Skeletal muscle tissue (tissue), 4 donors: ENCODE results near the gene IDH3G. TPM values are rescaled to one million over a fixed set of nuclear protein-coding genes. Genes with fewer than 3 reads are reported as not detected.

ENCODE experiments used
- H3K27ac ChIP-seq: one replicate; pipeline ENCODE4 v1.7.0; 2013; ENCODE audit warnings: mild to moderate bottlenecking, low read depth, low read length, inconsistent platforms
- H3K27me3 ChIP-seq, 3 donors: one replicate each; pipeline ENCODE4 v1.7.0; 2013; ENCODE audit warnings: low read length in 3 of 3; ENCODE audit not compliant: control insufficient read depth in 3 of 3, insufficient read depth in 3 of 3
- H3K36me3 ChIP-seq, 3 donors: one replicate each; pipeline ENCODE4 v1.7.0; 2013; ENCODE audit warnings: low read length in 3 of 3; ENCODE audit not compliant: control insufficient read depth in 3 of 3, insufficient read depth in 3 of 3
- H3K4me1 ChIP-seq, 3 donors: one replicate each; pipeline ENCODE4 v1.7.0; 2013; ENCODE audit warnings: low read length in 3 of 3, mild to moderate bottlenecking in 3 of 3; ENCODE audit not compliant: control insufficient read depth in 3 of 3, insufficient read depth in 3 of 3
- H3K4me3 ChIP-seq, 3 donors: one replicate each; pipeline ENCODE4 v1.7.0; 2013; ENCODE audit warnings: low read length in 3 of 3
- H3K9ac ChIP-seq, 3 donors: one replicate each; pipeline ENCODE4 v1.7.0; 2013; ENCODE audit warnings: low read length in 3 of 3, mild to moderate bottlenecking in 3 of 3, moderate library complexity in 2 of 3, low read depth in 1 of 3
- H3K9me3 ChIP-seq, 3 donors: one replicate each; pipeline ENCODE4 v1.7.0; 2013; ENCODE audit warnings: low read length in 3 of 3; ENCODE audit not compliant: control insufficient read depth in 3 of 3
- total RNA-seq: library from RNA; depleted of rRNA; stranded (reverse); fragments of >200 nt; gene quantifications from one replicate; pipeline ENCODE4 v1.2.3, GENCODE V29; 2014
- donor health status: Osteomylitis.

IDH3G gene
- total RNA-seq, 1 donor from 2014 or later, result 25.1 TPM

DNA sequence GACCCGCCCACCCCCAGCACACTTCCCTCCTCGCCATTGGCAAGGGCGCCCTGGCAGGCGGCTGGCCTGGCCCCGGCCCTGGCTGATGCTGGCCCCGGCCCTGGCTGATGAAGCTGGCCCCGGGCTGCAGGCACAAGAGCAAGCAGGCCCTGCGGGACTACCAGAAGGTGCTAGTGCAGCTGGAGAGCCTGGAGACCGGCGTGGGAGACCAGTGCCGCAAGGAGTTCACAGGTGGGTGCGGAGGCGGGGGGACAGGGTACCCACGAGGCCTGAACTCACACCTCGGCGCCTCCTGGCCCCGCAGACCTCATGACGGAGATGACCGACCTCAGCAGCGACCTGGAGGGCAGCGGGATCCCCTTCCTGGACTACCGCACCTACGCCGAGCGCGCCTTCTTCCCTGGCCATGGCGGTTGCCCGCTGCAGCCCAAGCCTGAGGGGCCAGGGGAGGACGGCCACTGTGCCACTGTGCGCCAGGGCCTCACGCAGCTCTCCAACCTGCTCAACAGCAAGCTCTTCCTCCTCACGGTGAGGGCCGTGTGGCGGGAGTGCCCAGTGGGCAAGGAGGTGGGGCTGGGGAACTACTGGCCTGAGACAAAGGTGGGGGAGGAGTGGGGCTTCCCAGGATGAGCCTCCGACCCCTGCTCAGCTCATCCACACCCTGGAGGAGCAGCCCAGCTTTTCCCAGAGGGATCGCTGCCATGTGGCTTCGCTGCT, 19.4 kb downstream of the IDH3G start:
- Histone ChIP-seq H3K4me1 (peaks cover 0 to 8% (median 2%) of the 10 kb centered on the region in 3 donors), H3K27me3 (peaks cover 0 to 4% (median 0%) of the 10 kb centered on the region in 3 donors), H3K9ac (no peak overlapping the region), H3K36me3 (no peaks in the 10 kb centered on the region), H3K27ac (no peak overlapping the region), H3K9me3 (no peaks in the 10 kb centered on the region), H3K4me3 (no peak overlapping the region)

DNA sequence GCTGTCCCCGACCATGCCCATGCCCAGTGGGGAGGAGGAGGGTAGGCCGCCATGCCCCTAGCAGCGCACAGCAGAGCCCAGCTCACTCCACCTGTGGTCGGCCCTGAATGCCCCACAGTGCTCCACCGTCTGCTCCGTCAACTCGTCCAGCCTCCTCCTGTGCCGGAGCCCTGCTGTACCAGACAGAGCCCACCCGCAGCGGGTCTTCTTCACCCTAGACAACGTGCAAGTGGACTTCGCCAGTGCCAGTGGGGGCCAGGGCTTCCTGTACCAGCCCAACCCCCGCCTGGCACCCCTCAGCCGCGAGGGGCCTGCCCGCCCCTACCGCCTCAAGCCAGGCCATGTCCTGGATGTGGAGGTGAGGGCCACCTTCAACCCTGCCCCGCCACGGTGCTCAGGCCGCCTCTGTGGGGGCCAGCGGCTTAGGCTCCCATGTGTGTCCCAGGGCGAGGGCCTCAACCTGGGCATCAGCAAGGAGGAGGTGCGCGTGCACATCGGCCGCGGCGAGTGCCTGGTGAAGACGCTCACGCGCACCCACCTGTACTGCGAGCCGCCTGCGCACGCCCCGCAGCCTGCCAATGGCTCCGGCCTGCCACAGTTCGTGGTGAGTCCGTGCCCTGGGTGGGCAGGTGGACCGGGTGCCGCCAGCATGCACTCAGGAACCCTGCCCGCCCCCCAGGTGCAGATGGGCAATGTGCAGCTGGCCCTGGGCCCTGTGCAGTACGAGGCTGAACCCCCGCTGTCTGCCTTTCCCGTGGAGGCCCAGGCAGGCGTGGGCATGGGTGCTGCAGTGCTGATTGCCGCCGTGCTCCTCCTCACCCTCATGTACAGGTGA, 20.2 kb downstream of the IDH3G start:
- Histone ChIP-seq H3K4me3 (no peak overlapping the region), H3K9me3 (no peaks in the 10 kb centered on the region), H3K9ac (no peak overlapping the region), H3K27ac (no peak overlapping the region), H3K4me1 (peaks cover 0 to 8% (median 2%) of the 10 kb centered on the region in 3 donors), H3K36me3 (no peaks in the 10 kb centered on the region), H3K27me3 (peaks cover 0 to 4% (median 0%) of the 10 kb centered on the region in 3 donors)

DNA sequence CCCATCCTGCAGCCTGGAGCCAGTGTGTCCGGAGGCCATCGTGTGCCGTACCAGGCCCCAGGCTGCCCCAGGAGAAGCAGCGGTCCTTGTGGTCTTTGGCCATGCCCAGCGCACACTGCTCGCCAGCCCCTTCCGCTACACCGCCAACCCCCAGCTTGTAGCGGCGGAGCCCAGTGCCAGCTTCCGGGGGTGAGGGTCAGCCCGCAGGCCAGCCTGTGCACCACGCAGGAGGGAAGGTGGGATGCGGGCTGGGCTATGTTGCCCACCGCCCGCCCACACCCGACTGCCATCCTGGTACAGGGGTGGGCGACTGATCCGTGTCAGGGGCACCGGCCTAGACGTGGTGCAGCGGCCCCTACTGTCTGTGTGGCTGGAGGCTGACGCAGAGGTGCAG, 21.0 kb downstream of the IDH3G start:
- Histone ChIP-seq H3K36me3 (no peaks in the 10 kb centered on the region), H3K27ac (no peak overlapping the region), H3K9ac (no peak overlapping the region), H3K4me1 (peaks cover 0 to under 1% (median 0%) of the 10 kb centered on the region in 3 donors), H3K9me3 (no peaks in the 10 kb centered on the region), H3K27me3 (peaks cover 0 to 4% (median 0%) of the 10 kb centered on the region in 3 donors), H3K4me3 (no peak overlapping the region)

DNA sequence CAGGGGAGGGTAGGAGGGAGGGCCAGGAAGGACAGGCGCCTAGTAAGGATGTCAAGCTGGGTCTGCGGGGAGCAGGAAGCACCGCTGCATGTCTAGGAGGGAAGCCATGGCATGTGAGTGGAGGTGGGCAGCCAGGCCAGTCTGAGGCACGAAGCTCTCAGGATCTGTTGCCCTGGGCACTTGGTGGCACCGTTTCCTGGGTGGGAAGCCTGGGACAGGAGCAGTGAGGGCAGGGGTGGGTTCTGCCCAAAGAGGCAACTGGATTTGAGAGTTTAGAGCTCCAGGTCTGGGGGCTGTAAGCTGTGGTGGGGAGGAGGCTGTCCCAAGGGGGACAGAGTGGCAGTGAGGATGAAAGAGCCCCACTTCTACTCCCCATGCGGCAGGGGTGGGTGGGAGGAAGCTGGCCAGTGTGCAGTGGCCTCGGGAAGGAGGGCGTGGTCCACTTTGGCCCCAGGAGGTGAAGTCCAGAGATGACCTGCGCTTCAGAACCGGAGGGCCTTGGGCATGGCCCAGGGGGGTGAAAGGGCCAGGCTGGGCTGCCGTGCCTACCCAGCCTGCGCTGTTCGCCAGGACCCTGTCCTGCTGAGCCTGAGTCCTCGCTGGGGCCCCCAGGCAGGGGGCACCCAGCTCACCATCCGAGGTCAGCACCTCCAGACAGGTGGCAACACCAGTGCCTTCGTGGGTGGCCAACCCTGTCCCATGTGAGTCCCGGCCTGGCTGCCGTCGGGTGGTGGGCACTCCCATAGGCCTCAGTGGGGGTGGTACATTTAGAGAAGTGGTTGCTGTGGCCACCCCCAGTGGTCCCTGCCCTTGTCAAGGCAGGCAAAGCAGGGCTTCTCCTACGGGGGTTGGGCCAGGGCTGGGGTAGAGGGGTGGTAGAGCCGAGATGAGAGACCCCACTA, 21.6 kb downstream of the IDH3G start:
- Histone ChIP-seq H3K4me1 (peaks cover 0 to 4% (median 3%) of the 10 kb centered on the region in 3 donors), H3K27ac (no peak overlapping the region), H3K36me3 (no peaks in the 10 kb centered on the region), H3K9me3 (no peaks in the 10 kb centered on the region), H3K4me3 (no peak overlapping the region), H3K9ac (no peak overlapping the region), H3K27me3 (peaks cover 0 to 4% (median 0%) of the 10 kb centered on the region in 3 donors)

DNA sequence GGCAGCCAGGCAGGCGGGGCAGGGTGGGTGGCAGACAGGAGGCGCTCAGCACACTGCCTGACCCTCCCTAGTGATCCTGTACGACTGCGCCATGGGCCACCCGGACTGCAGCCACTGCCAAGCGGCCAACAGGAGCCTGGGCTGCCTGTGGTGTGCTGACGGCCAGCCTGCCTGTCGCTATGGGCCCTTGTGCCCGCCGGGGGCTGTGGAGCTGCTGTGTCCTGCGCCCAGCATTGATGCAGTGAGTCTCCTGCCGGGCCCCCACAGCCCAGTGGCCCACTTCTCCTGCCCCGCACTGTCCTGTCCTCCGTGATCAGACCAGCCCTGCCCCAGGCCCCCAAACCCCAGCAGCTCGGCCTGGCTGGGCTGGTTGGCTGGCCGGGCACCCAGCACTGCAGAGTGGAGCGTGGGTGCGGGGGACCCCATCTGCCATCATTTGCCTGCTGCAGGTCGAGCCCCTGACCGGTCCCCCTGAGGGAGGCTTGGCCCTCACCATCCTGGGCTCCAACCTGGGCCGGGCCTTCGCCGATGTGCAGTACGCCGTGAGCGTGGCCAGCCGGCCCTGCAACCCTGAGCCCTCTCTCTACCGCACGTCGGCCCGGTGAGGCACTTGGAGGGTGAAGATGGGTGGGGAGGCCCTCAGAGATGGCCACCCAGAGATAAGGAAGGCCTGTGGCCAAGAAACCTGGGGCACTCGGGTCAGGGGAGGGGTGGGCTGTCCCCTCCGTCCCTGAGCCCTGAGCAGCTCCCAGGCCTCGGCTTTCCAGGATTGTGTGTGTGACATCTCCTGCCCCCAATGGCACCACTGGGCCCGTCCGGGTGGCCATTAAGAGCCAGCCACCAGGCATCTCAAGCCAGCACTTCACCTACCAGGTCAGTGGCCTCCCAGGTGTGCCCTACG, 22.5 kb downstream of the IDH3G start:
- H3K27ac ChIP-seq, result no peak overlapping the region
- H3K36me3 ChIP-seq, result no peaks in the 10 kb centered on the region
- peaks cover 2 to 11% (median 10%) of the 10 kb centered on the region in 3 donors for H3K4me1 ChIP-seq
- H3K27me3 ChIP-seq, result peaks cover 0 to 4% (median 0%) of the 10 kb centered on the region in 3 donors
- H3K9me3 ChIP-seq, result no peaks in the 10 kb centered on the region
- no peak overlapping the region for H3K4me3 ChIP-seq
- H3K9ac ChIP-seq, result no peak overlapping the region

DNA sequence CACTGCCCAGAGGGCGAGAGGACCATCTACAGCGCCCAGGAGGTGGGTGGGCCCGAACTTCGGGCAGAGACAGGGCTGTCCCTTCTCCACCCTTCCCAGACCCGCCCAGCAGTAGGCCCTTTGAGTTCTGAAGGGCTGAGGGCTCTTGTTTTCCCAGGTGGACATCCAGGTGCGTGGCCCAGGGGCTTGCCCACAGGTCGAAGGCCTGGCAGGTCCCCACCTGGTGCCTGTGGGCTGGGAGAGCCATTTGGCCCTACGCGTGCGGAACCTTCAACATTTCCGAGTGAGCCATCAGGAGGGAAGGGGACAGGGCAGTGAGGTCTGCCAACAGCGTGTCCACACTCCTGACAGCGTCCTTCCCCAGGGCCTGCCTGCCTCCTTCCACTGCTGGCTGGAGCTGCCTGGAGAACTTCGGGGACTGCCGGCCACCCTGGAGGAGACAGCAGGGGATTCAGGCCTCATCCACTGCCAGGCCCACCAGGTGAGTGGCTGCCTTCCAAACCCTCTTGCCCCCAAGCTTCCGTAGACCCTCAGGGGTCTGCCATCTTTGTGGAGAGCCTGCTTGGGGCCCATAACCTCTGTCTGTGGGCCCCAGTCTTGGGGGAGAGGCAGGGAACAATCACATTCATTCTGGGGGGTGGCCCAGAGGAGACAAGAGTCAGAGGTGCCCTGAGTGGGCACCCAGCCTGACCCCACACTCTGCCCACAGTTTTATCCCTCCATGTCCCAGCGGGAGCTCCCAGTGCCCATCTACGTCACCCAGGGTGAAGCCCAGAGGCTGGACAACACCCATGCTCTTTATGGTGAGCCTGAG, 23.4 kb downstream of the IDH3G start:
- H3K9ac ChIP-seq, result no peak overlapping the region
- no peak overlapping the region for H3K27ac ChIP-seq
- no peaks in the 10 kb centered on the region for H3K36me3 ChIP-seq
- peaks cover 0 to 4% (median 0%) of the 10 kb centered on the region in 3 donors for H3K27me3 ChIP-seq
- no peak overlapping the region for H3K4me3 ChIP-seq
- H3K9me3 ChIP-seq, result no peaks in the 10 kb centered on the region
- peaks cover 2 to 13% (median 10%) of the 10 kb centered on the region in 3 donors for H3K4me1 ChIP-seq

DNA sequence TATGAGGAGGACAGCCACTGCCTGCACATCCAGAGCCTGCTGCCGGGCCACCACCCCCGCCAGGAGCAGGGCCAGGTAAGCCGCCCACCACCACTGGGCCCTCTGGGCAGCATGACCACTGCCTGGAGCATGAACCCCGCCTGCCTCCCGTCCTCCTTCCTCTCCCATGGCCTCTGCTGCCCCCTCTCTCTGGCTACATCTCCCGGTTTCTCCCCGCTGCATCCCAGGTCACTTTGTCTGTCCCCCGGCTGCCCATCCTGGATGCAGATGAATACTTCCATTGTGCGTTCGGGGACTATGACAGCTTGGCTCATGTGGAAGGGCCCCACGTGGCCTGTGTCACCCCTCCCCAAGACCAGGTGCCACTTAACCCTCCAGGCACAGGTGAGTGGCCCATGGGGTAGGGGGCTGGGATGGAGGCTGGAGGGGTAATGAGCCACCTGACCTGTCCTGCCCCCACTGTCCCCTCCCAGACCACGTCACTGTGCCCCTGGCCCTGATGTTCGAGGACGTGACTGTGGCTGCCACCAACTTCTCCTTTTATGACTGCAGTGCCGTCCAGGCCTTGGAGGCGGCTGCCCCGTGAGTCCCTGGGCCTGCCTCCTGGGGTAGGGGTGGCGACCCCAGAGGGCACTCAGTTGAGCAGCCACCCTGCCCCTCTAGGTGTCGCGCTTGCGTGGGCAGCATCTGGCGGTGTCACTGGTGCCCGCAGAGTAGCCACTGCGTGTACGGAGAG, 24.1 kb downstream of the IDH3G start:
- Histone ChIP-seq H3K4me1 (peaks cover 2 to 13% (median 10%) of the 10 kb centered on the region in 3 donors), H3K9me3 (no peaks in the 10 kb centered on the region), H3K9ac (no peak overlapping the region), H3K4me3 (no peak overlapping the region), H3K27ac (no peak overlapping the region), H3K27me3 (peaks cover 0 to 4% (median 0%) of the 10 kb centered on the region in 3 donors), H3K36me3 (no peaks in the 10 kb centered on the region)

DNA sequence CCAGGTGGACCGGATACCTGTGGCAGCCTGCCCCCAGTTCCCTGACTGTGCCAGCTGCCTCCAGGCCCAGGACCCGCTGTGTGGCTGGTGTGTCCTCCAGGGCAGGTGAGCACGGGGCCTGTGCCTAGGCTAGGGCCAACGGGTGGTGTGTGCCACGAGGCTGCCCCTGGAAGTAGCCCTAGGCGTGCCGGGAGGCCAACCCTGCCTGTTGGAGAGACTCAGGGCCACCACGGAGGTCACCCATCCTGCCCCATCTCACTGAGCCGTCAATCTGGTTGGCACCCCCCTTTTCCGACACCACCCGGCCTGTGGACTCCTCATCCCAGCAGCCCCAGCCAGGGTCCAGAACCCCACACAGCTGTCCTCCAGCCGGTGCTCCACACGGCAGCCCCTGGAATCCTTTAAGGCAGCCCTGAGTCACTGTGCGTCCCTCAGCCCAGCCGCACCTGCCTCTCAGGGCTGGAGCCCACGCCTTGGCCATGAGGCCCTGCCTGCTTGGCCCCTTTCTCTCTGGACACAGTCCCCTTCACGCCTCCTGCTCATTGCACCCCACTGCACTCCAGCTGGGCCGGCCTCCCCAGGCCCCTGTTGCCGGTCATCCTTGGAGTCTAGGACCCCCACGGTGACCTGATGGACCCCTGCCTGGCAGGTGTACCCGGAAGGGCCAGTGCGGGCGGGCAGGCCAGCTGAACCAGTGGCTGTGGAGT, 24.9 kb downstream of the IDH3G start:
- peaks cover 6 to 20% (median 14%) of the 10 kb centered on the region in 3 donors for H3K4me1 ChIP-seq
- no peaks in the 10 kb centered on the region for H3K9me3 ChIP-seq
- H3K9ac ChIP-seq, result no peak overlapping the region
- H3K36me3 ChIP-seq, result no peaks in the 10 kb centered on the region
- H3K27ac ChIP-seq, result no peak overlapping the region
- H3K4me3 ChIP-seq, result no peak overlapping the region
- H3K27me3 ChIP-seq, result peaks cover 0 to 4% (median 0%) of the 10 kb centered on the region in 3 donors
